Vagina (tissue), 2 donors: ENCODE measurements around the gene TULP1. TPM values are rescaled to one million over a fixed set of nuclear protein-coding genes. Genes with fewer than 3 reads are reported as not detected.
A peak's percentile ranks its signal among the peaks of the same experiment; 100 is the strongest.

Experiments used
- DNase-seq, 2 donors: peaks; one replicate each; pipeline ENCODE4 v3.0.0-alpha.2; 2017; ENCODE audit errors: extremely low spot score in 2 of 2
- H3K27ac ChIP-seq: fragments of 200-600 bp; sonication (generic); one replicate; pipeline ENCODE4 v1.5.1; 2019
- H3K27me3 ChIP-seq: fragments of 200-600 bp; sonication (generic); one replicate; pipeline ENCODE4 v1.5.1; 2019
- H3K36me3 ChIP-seq, 2 donors: fragments of 200-600 bp; sonication (generic); one replicate each; pipeline ENCODE4 v1.5.1; 2017 to 2019
- H3K4me1 ChIP-seq: fragments of 200-600 bp; sonication (generic); one replicate; pipeline ENCODE4 v1.5.1; 2019
- H3K4me3 ChIP-seq, 2 donors: fragments of 200-600 bp; sonication (generic); 1 replicate in 1 of 2; 2 replicates in 1 of 2; pipeline ENCODE4 v1.5.1; 2016 to 2019
- H3K9me3 ChIP-seq: fragments of 200-600 bp; sonication (generic); one replicate; pipeline ENCODE4 v1.5.1; 2019
- CTCF ChIP-seq, 3 experiments: fragments of 450-650 bp in 2 of 3; fragments of 200-600 bp in 1 of 3; sonication (generic) in 1 of 3; IDR thresholded peaks; one replicate each; pipeline ENCODE4 v1.5.1; 2017 to 2019; ENCODE audit warnings: antibody characterized with exemption in 3 of 3, mild to moderate bottlenecking in 2 of 3, moderate library complexity in 2 of 3
- POLR2A ChIP-seq, 2 donors: fragments of 450-650 bp; IDR thresholded peaks; one replicate each; pipeline ENCODE4 v1.6.1; 2017; ENCODE audit warnings: antibody characterized with exemption in 2 of 2, mild to moderate bottlenecking in 2 of 2, moderate library complexity in 2 of 2
- POLR2AphosphoS5 ChIP-seq, 2 donors: sonication (generic); formaldehyde crosslinking; IDR thresholded peaks; one replicate each; pipeline ENCODE4 v1.9.0; 2017; ENCODE audit warnings: antibody characterized with exemption in 2 of 2, mild to moderate bottlenecking in 2 of 2, low read depth in 1 of 2; ENCODE audit not compliant: insufficient read depth in 1 of 2
- intact Hi-C: fragments of 100-400 bp; cut with DNase I; formaldehyde crosslinking; loops from one replicate; pipeline ENCODE4 v1.15.1; 2023
- total RNA-seq: library from RNA; depleted of rRNA; stranded (reverse); fragments of >200 nt; gene quantifications from one replicate; pipeline ENCODE4 v1.2.3, GENCODE V29; 2016

TULP1 gene
- total RNA-seq, 1 donor from 2014 or later, result not detected

DNA sequence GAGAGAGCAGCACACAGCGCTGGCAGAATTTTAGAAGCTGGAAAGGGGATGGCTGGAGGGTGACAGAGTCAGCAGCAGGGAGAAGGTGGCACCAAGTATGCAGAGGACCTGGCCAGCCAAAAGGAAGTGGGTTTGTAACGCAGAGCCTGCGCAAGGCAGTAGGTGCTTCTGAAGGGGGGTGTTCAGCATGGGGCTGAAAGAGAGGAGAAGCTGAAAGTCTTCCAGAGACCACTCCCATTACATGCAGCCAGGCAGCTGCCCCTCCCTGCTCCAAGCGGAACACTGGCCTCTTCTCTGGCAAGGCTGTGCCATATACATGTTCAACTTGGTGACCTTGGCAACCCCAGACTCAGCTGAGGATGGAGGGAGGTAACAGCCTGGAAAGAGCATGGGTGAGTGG, 42.1 kb upstream of the TULP1 start:
- H3K36me3 ChIP-seq, result no peaks in the 10 kb centered on the region
- DNase-seq, result no peak
- H3K27me3 ChIP-seq, result no peaks in the 10 kb centered on the region
- TF ChIP-seq POLR2AphosphoS5 (IDR thresholded peaks at IDR 0.05; ENCODE audit: insufficient read depth in 1 of 2, low read depth in 1 of 2), result no peak
- no peak for TF ChIP-seq POLR2A (IDR thresholded peaks at IDR 0.05)
- no peak for TF ChIP-seq CTCF (IDR thresholded peaks at IDR 0.05)
- intact Hi-C loops, result no loop called here
- H3K4me1 ChIP-seq, result no peaks in the 10 kb centered on the region
- no peak overlapping the region for H3K27ac ChIP-seq
- H3K4me3 ChIP-seq, result no peak overlapping the region
- peaks cover 6% of the 10 kb centered on the region for H3K9me3 ChIP-seq

DNA sequence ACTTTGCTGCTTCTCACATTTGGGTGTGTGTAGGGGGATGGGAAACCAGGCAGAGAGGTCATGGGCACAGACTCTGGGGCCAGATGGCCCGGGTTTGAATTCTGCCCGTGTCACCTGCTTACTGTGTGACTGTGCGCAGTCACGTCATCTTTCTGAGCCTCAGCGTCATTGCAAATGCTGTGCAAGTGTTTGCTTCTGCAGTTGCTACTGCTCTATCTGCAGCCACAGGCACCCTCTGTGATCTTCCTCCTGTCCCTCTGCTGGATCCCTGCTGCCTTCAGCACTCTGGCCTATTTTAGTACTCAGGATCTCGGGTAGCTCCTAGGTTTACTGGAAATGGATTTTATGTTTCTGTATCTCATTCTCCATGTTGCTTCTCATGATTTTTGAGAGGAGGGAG, 40.6 kb upstream of the TULP1 start:
- H3K27me3 ChIP-seq, result no peaks in the 10 kb centered on the region
- no peak for TF ChIP-seq CTCF (IDR thresholded peaks at IDR 0.05)
- DNase-seq, result no peak

DNA sequence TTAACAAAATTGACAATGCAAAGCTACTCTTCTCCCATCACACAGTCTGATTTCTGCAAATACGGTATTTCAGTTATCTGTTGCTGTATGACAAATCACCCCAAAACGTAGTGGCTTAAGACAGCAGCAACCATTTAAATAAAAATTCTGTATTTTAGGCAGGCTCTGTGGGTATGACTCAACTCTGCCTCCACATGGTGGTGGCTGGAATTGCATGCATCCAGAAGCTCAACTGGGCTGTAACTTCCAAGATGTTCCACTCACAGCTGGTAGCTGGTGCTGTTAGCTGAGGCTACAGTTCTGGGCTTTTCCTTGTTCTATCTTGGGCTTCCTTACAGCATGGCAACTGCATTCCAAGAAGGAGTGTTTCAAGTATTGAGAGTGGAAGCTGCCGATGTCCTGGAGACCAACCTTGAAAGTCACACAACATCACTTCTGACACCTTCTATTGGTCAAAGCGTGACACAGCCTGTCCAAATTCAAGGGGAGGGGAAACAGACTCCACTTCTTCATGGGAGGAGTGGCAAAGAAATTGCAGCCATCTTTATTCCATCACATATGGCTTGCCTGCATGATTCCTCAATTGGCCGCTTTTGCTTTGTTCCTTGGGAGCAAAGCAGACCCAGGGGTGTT, 39.7 kb upstream of the TULP1 start:
- no peak for DNase-seq
- peaks cover 6% of the 10 kb centered on the region for H3K9me3 ChIP-seq
- intact Hi-C loops, result no loop called here
- TF ChIP-seq POLR2AphosphoS5 (IDR thresholded peaks at IDR 0.05; ENCODE audit: insufficient read depth in 1 of 2, low read depth in 1 of 2), result no peak
- TF ChIP-seq CTCF (IDR thresholded peaks at IDR 0.05), result peak in 1 of 3 experiments; percentile 15
- TF ChIP-seq POLR2A (IDR thresholded peaks at IDR 0.05), result no peak
- no peak overlapping the region for H3K27ac ChIP-seq
- no peak overlapping the region for H3K4me3 ChIP-seq
- H3K27me3 ChIP-seq, result no peaks in the 10 kb centered on the region
- no peaks in the 10 kb centered on the region for H3K4me1 ChIP-seq
- H3K36me3 ChIP-seq, result no peaks in the 10 kb centered on the region

More for the DNA sequence above, 40.6 kb upstream of the TULP1 start:
- Histone ChIP-seq H3K9me3 (peaks cover 6% of the 10 kb centered on the region), H3K4me1 (no peaks in the 10 kb centered on the region), H3K36me3 (no peaks in the 10 kb centered on the region), H3K27ac (no peak overlapping the region), H3K4me3 (no peak overlapping the region)
- intact Hi-C loops, result no loop called here

DNA sequence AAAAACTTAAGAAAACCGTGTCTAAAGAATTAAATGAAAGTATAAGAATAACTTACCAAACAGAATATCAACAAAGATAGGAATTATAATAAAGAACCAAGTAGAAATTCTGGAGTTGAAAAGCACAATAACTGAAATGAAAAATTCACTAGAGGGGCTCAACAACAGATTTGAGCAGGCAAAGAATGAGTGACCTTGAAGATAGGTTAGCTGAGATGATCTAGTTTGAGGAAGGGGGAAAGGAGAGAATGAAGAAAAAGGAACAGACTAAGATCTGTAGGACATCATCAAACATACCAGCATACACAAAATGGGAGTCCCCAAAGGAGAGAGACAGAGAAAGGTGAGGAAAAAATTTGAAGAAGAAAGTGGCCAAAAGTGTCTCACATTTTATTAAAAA, 37.7 kb upstream of the TULP1 start:
- H3K4me3 ChIP-seq, result no peak overlapping the region
- no peaks in the 10 kb centered on the region for H3K27me3 ChIP-seq
- DNase-seq, result no peak
- no peaks in the 10 kb centered on the region for H3K4me1 ChIP-seq
- peaks cover 6% of the 10 kb centered on the region for H3K9me3 ChIP-seq
- H3K36me3 ChIP-seq, result no peaks in the 10 kb centered on the region
- TF ChIP-seq POLR2AphosphoS5 (IDR thresholded peaks at IDR 0.05; ENCODE audit: insufficient read depth in 1 of 2, low read depth in 1 of 2) (no peak), POLR2A (IDR thresholded peaks at IDR 0.05) (no peak), CTCF (IDR thresholded peaks at IDR 0.05) (no peak)
- H3K27ac ChIP-seq, result no peak overlapping the region
- intact Hi-C loops, result no loop called here

DNA sequence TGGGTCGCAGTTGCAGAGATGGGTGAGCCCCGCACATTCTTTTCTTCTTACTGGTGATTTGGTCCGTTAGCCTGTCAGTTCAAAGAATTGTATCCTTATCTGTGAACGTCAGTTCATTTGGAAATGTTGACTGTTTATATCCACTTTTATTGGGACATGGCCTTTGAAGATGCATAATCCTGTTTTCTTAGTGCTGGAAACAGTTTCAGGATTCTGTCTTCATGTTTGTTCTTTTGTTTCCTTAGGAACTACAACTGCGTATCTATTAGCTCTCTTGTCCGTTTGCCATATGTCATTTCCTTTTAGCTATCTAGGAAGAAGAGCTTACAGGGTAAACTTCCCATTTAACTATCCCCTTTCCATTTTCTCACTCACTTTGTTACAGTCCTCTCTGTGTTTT, 35.0 kb upstream of the TULP1 start:
- Histone ChIP-seq H3K4me1 (peaks cover 7% of the 10 kb centered on the region), H3K36me3 (no peaks in the 10 kb centered on the region), H3K4me3 (no peak overlapping the region), H3K27ac (no peak overlapping the region), H3K27me3 (no peaks in the 10 kb centered on the region), H3K9me3 (peaks cover 6% of the 10 kb centered on the region)
- intact Hi-C loops, result no loop called here
- no peak for DNase-seq
- TF ChIP-seq POLR2A (IDR thresholded peaks at IDR 0.05) (no peak), POLR2AphosphoS5 (IDR thresholded peaks at IDR 0.05; ENCODE audit: insufficient read depth in 1 of 2, low read depth in 1 of 2) (no peak), CTCF (IDR thresholded peaks at IDR 0.05) (no peak)
